GM21390 (cell line): ENCODE results near the gene VHLL.
A peak's percentile ranks its signal among the peaks of the same experiment; 100 is the strongest.

Experiments used
- ATAC-seq: cut with Tn5 transposase; IDR thresholded peaks from one replicate; pipeline ENCODE4 v1.9.1; 2021; ENCODE audit not compliant: unreplicated experiment

The VHLL gene

GRCh38 chr1:156291226-156292061, 7.7 kb downstream of the VHLL start:
- ATAC-seq: no peak

GRCh38 chr1:156289857-156290256, 9.2 kb downstream of the VHLL start:
- ATAC-seq: no peak

- ATAC-seq: no peak
Observed at GRCh38 chr1:156286061-156286460, 13.0 kb downstream of the VHLL start.

- no peak for ATAC-seq
Observed at GRCh38 chr1:156285437-156285836, 13.7 kb downstream of the VHLL start.

- no peak for ATAC-seq
Observed at GRCh38 chr1:156284757-156285156, 14.3 kb downstream of the VHLL start.

- ATAC-seq: no peak
Observed at GRCh38 chr1:156284112-156284511, 15.0 kb downstream of the VHLL start, which contains the start of gene TMEM79. TMEM79 (plus strand) TSS chr1:156284325; CDS start chr1:156285227, 902 bp downstream.

GRCh38 chr1:156283521-156283920, 15.6 kb downstream of the VHLL start:
- no peak for ATAC-seq

- peak; percentile 80 for ATAC-seq
Observed at GRCh38 chr1:156282479-156283222, 16.5 kb downstream of the VHLL start, which contains the start of gene SMG5. SMG5 (minus strand) TSS chr1:156282825; CDS start chr1:156282680, 145 bp downstream.

- ATAC-seq: no peak
Observed at GRCh38 chr1:156281693-156282478, 17.2 kb downstream of the VHLL start.

- peak; percentile 36 for ATAC-seq
Observed at GRCh38 chr1:156281281-156281680, 17.8 kb downstream of the VHLL start.

- ATAC-seq: no peak
Observed at GRCh38 chr1:156279837-156280236, 19.3 kb downstream of the VHLL start.

GRCh38 chr1:156276966-156277381, 22.1 kb downstream of the VHLL start:
- ATAC-seq: no peak

GRCh38 chr1:156276532-156276931, 22.6 kb downstream of the VHLL start:
- ATAC-seq: no peak

- no peak for ATAC-seq
Observed at GRCh38 chr1:156270314-156270713, 28.8 kb downstream of the VHLL start.

- ATAC-seq: no peak
Observed at GRCh38 chr1:156268336-156268735, 30.8 kb downstream of the VHLL start.

GRCh38 chr1:156266051-156266450, 33.1 kb downstream of the VHLL start:
- no peak for ATAC-seq

GRCh38 chr1:156263288-156263655, 35.8 kb downstream of the VHLL start:
- ATAC-seq: no peak

- ATAC-seq: no peak
Observed at GRCh38 chr1:156262461-156263287, 36.4 kb downstream of the VHLL start.

GRCh38 chr1:156260896-156261295, 38.2 kb downstream of the VHLL start:
- no peak for ATAC-seq

GRCh38 chr1:156259805-156260204, 39.3 kb downstream of the VHLL start:
- no peak for ATAC-seq
